Thymus (tissue), 11 donors: ENCODE measurements around the gene RBFOX2. TPM values are rescaled to one million over a fixed set of nuclear protein-coding genes. Genes with fewer than 3 reads are reported as not detected.
A peak's percentile ranks its signal among the peaks of the same experiment; 100 is the strongest.

Experiments used
- DNase-seq, 9 donors: peaks; one replicate each; pipeline ENCODE4 v3.0.0-alpha.2; 2013; ENCODE audit warnings: low spot score in 9 of 9, low read depth in 6 of 9, missing footprints in 1 of 9
- H3K27ac ChIP-seq, 2 donors: one replicate each; pipeline ENCODE4 v1.5.1; 2013; ENCODE audit warnings: control low read depth in 1 of 2, low read depth in 1 of 2, low read length in 1 of 2, mild to moderate bottlenecking in 1 of 2, moderate library complexity in 1 of 2
- H3K27me3 ChIP-seq, 2 donors: one replicate each; pipeline ENCODE4 v1.5.1; 2013; ENCODE audit warnings: low read length in 1 of 2; ENCODE audit not compliant: control insufficient read depth in 2 of 2, insufficient read depth in 1 of 2
- H3K36me3 ChIP-seq, 2 donors: one replicate each; pipeline ENCODE4 v1.5.1; 2013; ENCODE audit warnings: low read length in 1 of 2, mild to moderate bottlenecking in 1 of 2, moderate library complexity in 1 of 2; ENCODE audit not compliant: control insufficient read depth in 2 of 2, insufficient read depth in 2 of 2
- H3K4me1 ChIP-seq, 2 donors: one replicate each; pipeline ENCODE4 v1.5.1; 2013; ENCODE audit warnings: low read length in 2 of 2; ENCODE audit not compliant: control insufficient read depth in 2 of 2, insufficient read depth in 2 of 2
- H3K4me3 ChIP-seq, 2 donors: one replicate each; pipeline ENCODE4 v1.5.1; 2013; ENCODE audit warnings: low read length in 2 of 2, control low read depth in 1 of 2, mild to moderate bottlenecking in 1 of 2
- H3K9me3 ChIP-seq, 2 donors: one replicate each; pipeline ENCODE4 v1.5.1; 2013; ENCODE audit warnings: low read length in 1 of 2, mild to moderate bottlenecking in 1 of 2; ENCODE audit not compliant: control insufficient read depth in 2 of 2, insufficient read depth in 1 of 2
- WGBS: extraction: QIAGEN DNeasy Blood & Tissue Kit; methylation state at CpG from one replicate; pipeline ENCODE4 v1.1.7; 2013; 5-methylcytosine and 5-hydroxymethylcytosine counted together
- polyA plus RNA-seq: library from polyadenylated mRNA; stranded (reverse); fragments of 200-250 nt; gene quantifications from one replicate; pipeline ENCODE4 v1.2.3, GENCODE V29; 2013
- total RNA-seq: library from RNA; stranded (reverse); fragments of 120-200 nt; gene quantifications from one replicate; pipeline ENCODE4 v1.2.4, GENCODE V29; 2013
- donor health status: healthy.

Gene RBFOX2
- total and polyA plus RNA-seq, 2 donors: 10.2 to 14.9 TPM

GRCh38 chr22:35733791-35734516, 294.7 kb downstream of the RBFOX2 start:
- no peak overlapping the region for H3K27ac ChIP-seq
- no peaks in the 10 kb centered on the region for H3K27me3 ChIP-seq
- H3K9me3 ChIP-seq: no peaks in the 10 kb centered on the region
- H3K4me3 ChIP-seq: no peak overlapping the region
- H3K4me1 ChIP-seq: peaks cover 0 to 3% of the 10 kb centered on the region in 2 donors
- H3K36me3 ChIP-seq: no peaks in the 10 kb centered on the region
- 90% methylated on average over 7 of the region's 7 CpGs for WGBS
- no peak for DNase-seq

GRCh38 chr22:35733036-35733435, 295.6 kb downstream of the RBFOX2 start:
- DNase-seq: no peak
- no peaks in the 10 kb centered on the region for H3K36me3 ChIP-seq
- H3K4me3 ChIP-seq: no peak overlapping the region
- H3K4me1 ChIP-seq: peaks cover 0 to 3% of the 10 kb centered on the region in 2 donors
- no peaks in the 10 kb centered on the region for H3K9me3 ChIP-seq
- H3K27ac ChIP-seq: no peak overlapping the region
- WGBS: 88% methylated on average over 10 of the region's 10 CpGs
- no peaks in the 10 kb centered on the region for H3K27me3 ChIP-seq

GRCh38 chr22:35732116-35732515, 296.5 kb downstream of the RBFOX2 start:
- H3K4me1 ChIP-seq: peaks cover 0 to 3% of the 10 kb centered on the region in 2 donors
- WGBS: 97% methylated on average over 9 of the region's 9 CpGs
- no peaks in the 10 kb centered on the region for H3K9me3 ChIP-seq
- DNase-seq: no peak
- no peak overlapping the region for H3K4me3 ChIP-seq
- no peak overlapping the region for H3K27ac ChIP-seq
- H3K27me3 ChIP-seq: no peaks in the 10 kb centered on the region
- H3K36me3 ChIP-seq: no peaks in the 10 kb centered on the region

- Histone ChIP-seq H3K36me3 (no peaks in the 10 kb centered on the region), H3K4me3 (no peak overlapping the region), H3K27ac (no peak overlapping the region), H3K9me3 (no peaks in the 10 kb centered on the region), H3K27me3 (no peaks in the 10 kb centered on the region), H3K4me1 (peaks cover 0 to 3% of the 10 kb centered on the region in 2 donors)
- DNase-seq: no peak
- WGBS: 90% methylated on average over 10 of the region's 10 CpGs
Measured at GRCh38 chr22:35731321-35731720, 297.3 kb downstream of the RBFOX2 start.

GRCh38 chr22:35729309-35729698, 299.3 kb downstream of the RBFOX2 start:
- no peaks in the 10 kb centered on the region for H3K36me3 ChIP-seq
- H3K9me3 ChIP-seq: no peaks in the 10 kb centered on the region
- no peak overlapping the region for H3K27ac ChIP-seq
- DNase-seq: no peak
- H3K4me3 ChIP-seq: no peak overlapping the region
- WGBS: 96% methylated on average over 2 of the region's 2 CpGs
- no peaks in the 10 kb centered on the region for H3K27me3 ChIP-seq
- H3K4me1 ChIP-seq: no peaks in the 10 kb centered on the region

GRCh38 chr22:35728639-35729308, 299.9 kb downstream of the RBFOX2 start:
- DNase-seq: peak in 1 of 9 donors; percentile 5
- H3K9me3 ChIP-seq: no peaks in the 10 kb centered on the region
- WGBS: 89% methylated on average over 12 of the region's 12 CpGs
- no peak overlapping the region for H3K4me3 ChIP-seq
- no peak overlapping the region for H3K27ac ChIP-seq
- no peaks in the 10 kb centered on the region for H3K4me1 ChIP-seq
- H3K27me3 ChIP-seq: no peaks in the 10 kb centered on the region
- H3K36me3 ChIP-seq: no peaks in the 10 kb centered on the region

GRCh38 chr22:35727436-35727835, 301.2 kb downstream of the RBFOX2 start:
- H3K36me3 ChIP-seq: no peaks in the 10 kb centered on the region
- H3K27me3 ChIP-seq: no peaks in the 10 kb centered on the region
- WGBS: 94% methylated on average over 11 of the region's 11 CpGs
- H3K4me1 ChIP-seq: no peaks in the 10 kb centered on the region
- H3K9me3 ChIP-seq: no peaks in the 10 kb centered on the region
- H3K27ac ChIP-seq: no peak overlapping the region
- no peak for DNase-seq
- H3K4me3 ChIP-seq: no peak overlapping the region

GRCh38 chr22:35726933-35727332, 301.7 kb downstream of the RBFOX2 start:
- Histone ChIP-seq H3K27me3 (no peaks in the 10 kb centered on the region), H3K27ac (no peak overlapping the region), H3K4me3 (no peak overlapping the region), H3K9me3 (no peaks in the 10 kb centered on the region), H3K36me3 (no peaks in the 10 kb centered on the region), H3K4me1 (no peaks in the 10 kb centered on the region)
- no peak for DNase-seq
- WGBS: 93% methylated on average over 15 of the region's 15 CpGs

GRCh38 chr22:35726398-35726797, 302.2 kb downstream of the RBFOX2 start:
- no peak overlapping the region for H3K4me3 ChIP-seq
- DNase-seq: no peak
- WGBS: 92% methylated on average over 6 of the region's 6 CpGs
- no peak overlapping the region for H3K27ac ChIP-seq
- no peaks in the 10 kb centered on the region for H3K4me1 ChIP-seq
- no peaks in the 10 kb centered on the region for H3K36me3 ChIP-seq
- no peaks in the 10 kb centered on the region for H3K9me3 ChIP-seq
- H3K27me3 ChIP-seq: no peaks in the 10 kb centered on the region
